A673 (cell line): Measurements from ENCODE around the gene EED.
A peak's percentile ranks its signal among the peaks of the same experiment; 100 is the strongest.

Experiments
- CTCF ChIP-seq: fragments of 300-800, 200-600 bp; sonication (generic); conservative IDR thresholded peaks from 2 replicates; pipeline ENCODE4 v1.5.1; 2017; ENCODE audit warnings: low read depth, mild to moderate bottlenecking, antibody characterized with exemption, low read length, moderate library complexity, mixed read lengths
- EZH2 ChIP-seq: fragments of 200-600 bp; sonication (generic); IDR thresholded peaks from 2 replicates; pipeline ENCODE4 v1.6.1; 2017; ENCODE audit warnings: borderline replicate concordance, low read depth, mild to moderate bottlenecking, mixed read lengths, antibody characterized with exemption, low read length; ENCODE audit not compliant: poor library complexity, severe bottlenecking

GRCh38 chr11:86275493-86276370, 31.2 kb downstream of the EED start:
- peak; percentile 34; the same call in 1 of the 2 replicates for TF ChIP-seq CTCF
- TF ChIP-seq EZH2: no peak
